ENCODE results near the gene SNAPC3.

The SNAPC3 gene

GRCh38 chr9:15461056-15461455 is 38.4 kb downstream of the SNAPC3 start:
- DNase-seq = no peak
- H3K79me1 ChIP-seq (ENCODE audit: low read length) = no peaks in the 10 kb centered on the region
- H4K12ac ChIP-seq (ENCODE audit: low read depth, low read length) = no peak overlapping the region
- no peak overlapping the region for H4K8ac ChIP-seq (ENCODE audit: low read depth, low read length)
- H2BK120ac ChIP-seq (ENCODE audit: insufficient read depth, low read length, poor library complexity) = no peak overlapping the region
- H2AFZ ChIP-seq (ENCODE audit: insufficient read depth, low read length, poor library complexity) = no peak overlapping the region
- H3K27me3 ChIP-seq (ENCODE audit: insufficient read depth, low read length) = no peaks in the 10 kb centered on the region
- no peak overlapping the region for H3K4me3 ChIP-seq (ENCODE audit: low read depth, low read length)
- no peak overlapping the region for H3K4ac ChIP-seq (ENCODE audit: low read depth, low read length)
- WGBS (ENCODE audit: extremely low coverage, insufficient coverage, insufficient read length) = no CpG with 5 or more reads among the region's 8 CpGs
- no peak overlapping the region for H3K27ac ChIP-seq (ENCODE audit: low read depth, low read length)
- H4K91ac ChIP-seq (ENCODE audit: low read depth, low read length) = no peak overlapping the region
- H3K36me3 ChIP-seq (ENCODE audit: control insufficient read depth in 1 of 2, insufficient read depth in 2 of 2, low read length in 2 of 2) = peaks cover 14 to 15% of the 10 kb centered on the region in 2 experiments
- H2AK5ac ChIP-seq (ENCODE audit: low read length) = no peak overlapping the region
- H3K4me1 ChIP-seq (ENCODE audit: control insufficient read depth in 1 of 2, insufficient read depth in 2 of 2, low read length in 2 of 2) = no peaks in the 10 kb centered on the region
- no peak overlapping the region for H2BK5ac ChIP-seq (ENCODE audit: low read depth, low read length, poor library complexity)
- no peak overlapping the region for H3K14ac ChIP-seq (ENCODE audit: low read length)
- H3K9me3 ChIP-seq (ENCODE audit: insufficient read depth, low read depth, low read length) = no peaks in the 10 kb centered on the region
- no peaks in the 10 kb centered on the region for H3K79me2 ChIP-seq (ENCODE audit: control insufficient read depth, insufficient read depth, low read length, poor library complexity)
- no peak overlapping the region for H3K18ac ChIP-seq (ENCODE audit: low read length)
- no peak overlapping the region for H3K9ac ChIP-seq (ENCODE audit: low read length)
- no peak overlapping the region for H3K4me2 ChIP-seq (ENCODE audit: low read length)
- no peak overlapping the region for H3K23ac ChIP-seq (ENCODE audit: low read length)
- no peak overlapping the region for H2BK12ac ChIP-seq (ENCODE audit: low read length)

GRCh38 chr9:15461601-15462000 is 38.9 kb downstream of the SNAPC3 start:
- H2AK5ac ChIP-seq (ENCODE audit: low read length) = no peak overlapping the region
- no peaks in the 10 kb centered on the region for H3K79me2 ChIP-seq (ENCODE audit: control insufficient read depth, insufficient read depth, low read length, poor library complexity)
- no peak for DNase-seq

GRCh38 chr9:15468145-15468544 is 45.5 kb downstream of the SNAPC3 start:
- H3K14ac ChIP-seq (ENCODE audit: low read length) = no peak overlapping the region
- H2AFZ ChIP-seq (ENCODE audit: insufficient read depth, low read length, poor library complexity) = no peak overlapping the region
- no peak overlapping the region for H3K4me2 ChIP-seq (ENCODE audit: low read length)
- H3K36me3 ChIP-seq (ENCODE audit: control insufficient read depth in 1 of 2, insufficient read depth in 2 of 2, low read length in 2 of 2) = peaks cover 5 to 7% of the 10 kb centered on the region in 2 experiments
- H2BK5ac ChIP-seq (ENCODE audit: low read depth, low read length, poor library complexity) = no peak overlapping the region
- H2BK120ac ChIP-seq (ENCODE audit: insufficient read depth, low read length, poor library complexity) = no peak overlapping the region
- H3K27ac ChIP-seq (ENCODE audit: low read depth, low read length) = no peak overlapping the region
- no peak overlapping the region for H4K8ac ChIP-seq (ENCODE audit: low read depth, low read length)
- no peak overlapping the region for H2AK5ac ChIP-seq (ENCODE audit: low read length)
- H3K79me1 ChIP-seq (ENCODE audit: low read length) = no peaks in the 10 kb centered on the region
- no peaks in the 10 kb centered on the region for H3K27me3 ChIP-seq (ENCODE audit: insufficient read depth, low read length)
- no peak overlapping the region for H3K9ac ChIP-seq (ENCODE audit: low read length)
- H3K79me2 ChIP-seq (ENCODE audit: control insufficient read depth, insufficient read depth, low read length, poor library complexity) = no peaks in the 10 kb centered on the region
- no peak for DNase-seq
- no peak overlapping the region for H4K91ac ChIP-seq (ENCODE audit: low read depth, low read length)
- H3K9me3 ChIP-seq (ENCODE audit: insufficient read depth, low read depth, low read length) = no peaks in the 10 kb centered on the region
- no peak overlapping the region for H3K23ac ChIP-seq (ENCODE audit: low read length)
- no peaks in the 10 kb centered on the region for H3K4me1 ChIP-seq (ENCODE audit: control insufficient read depth in 1 of 2, insufficient read depth in 2 of 2, low read length in 2 of 2)
- H3K4ac ChIP-seq (ENCODE audit: low read depth, low read length) = no peak overlapping the region
- no peak overlapping the region for H3K4me3 ChIP-seq (ENCODE audit: low read depth, low read length)
- no peak overlapping the region for H3K18ac ChIP-seq (ENCODE audit: low read length)
- H2BK12ac ChIP-seq (ENCODE audit: low read length) = no peak overlapping the region
- no CpG with 5 or more reads among the region's 3 CpGs for WGBS (ENCODE audit: extremely low coverage, insufficient coverage, insufficient read length)
- no peak overlapping the region for H4K12ac ChIP-seq (ENCODE audit: low read depth, low read length)

More at GRCh38 chr9:15461601-15462000, 38.9 kb downstream of the SNAPC3 start:
- Histone ChIP-seq H3K9ac (ENCODE audit: low read length) (no peak overlapping the region), H3K79me1 (ENCODE audit: low read length) (no peaks in the 10 kb centered on the region), H3K14ac (ENCODE audit: low read length) (no peak overlapping the region), H4K8ac (ENCODE audit: low read depth, low read length) (no peak overlapping the region), H3K18ac (ENCODE audit: low read length) (no peak overlapping the region), H3K36me3 (ENCODE audit: control insufficient read depth in 1 of 2, insufficient read depth in 2 of 2, low read length in 2 of 2) (peaks cover 13 to 16% of the 10 kb centered on the region in 2 experiments), H3K4me2 (ENCODE audit: low read length) (no peak overlapping the region), H4K91ac (ENCODE audit: low read depth, low read length) (no peak overlapping the region), H2BK5ac (ENCODE audit: low read depth, low read length, poor library complexity) (no peak overlapping the region), H2AFZ (ENCODE audit: insufficient read depth, low read length, poor library complexity) (no peak overlapping the region), H2BK120ac (ENCODE audit: insufficient read depth, low read length, poor library complexity) (no peak overlapping the region), H3K23ac (ENCODE audit: low read length) (no peak overlapping the region), H3K27ac (ENCODE audit: low read depth, low read length) (no peak overlapping the region), H3K4me1 (ENCODE audit: control insufficient read depth in 1 of 2, insufficient read depth in 2 of 2, low read length in 2 of 2) (no peaks in the 10 kb centered on the region), H2BK12ac (ENCODE audit: low read length) (no peak overlapping the region), H3K27me3 (ENCODE audit: insufficient read depth, low read length) (no peaks in the 10 kb centered on the region), H3K4ac (ENCODE audit: low read depth, low read length) (no peak overlapping the region), H4K12ac (ENCODE audit: low read depth, low read length) (no peak overlapping the region), H3K4me3 (ENCODE audit: low read depth, low read length) (no peak overlapping the region), H3K9me3 (ENCODE audit: insufficient read depth, low read depth, low read length) (no peaks in the 10 kb centered on the region)
- no CpG with 5 or more reads among the region's 2 CpGs for WGBS (ENCODE audit: extremely low coverage, insufficient coverage, insufficient read length)

GRCh38 chr9:15469406-15469805 is 46.7 kb downstream of the SNAPC3 start:
- H4K12ac ChIP-seq (ENCODE audit: low read depth, low read length) = no peak overlapping the region
- no peak overlapping the region for H2AK5ac ChIP-seq (ENCODE audit: low read length)
- H3K27me3 ChIP-seq (ENCODE audit: insufficient read depth, low read length) = no peaks in the 10 kb centered on the region
- H4K91ac ChIP-seq (ENCODE audit: low read depth, low read length) = no peak overlapping the region
- no peak for DNase-seq
- no peaks in the 10 kb centered on the region for H3K79me2 ChIP-seq (ENCODE audit: control insufficient read depth, insufficient read depth, low read length, poor library complexity)
- H3K4me1 ChIP-seq (ENCODE audit: control insufficient read depth in 1 of 2, insufficient read depth in 2 of 2, low read length in 2 of 2) = no peaks in the 10 kb centered on the region
- H3K4me3 ChIP-seq (ENCODE audit: low read depth, low read length) = no peak overlapping the region
- H3K18ac ChIP-seq (ENCODE audit: low read length) = no peak overlapping the region
- peaks cover 5 to 8% of the 10 kb centered on the region in 2 experiments for H3K36me3 ChIP-seq (ENCODE audit: control insufficient read depth in 1 of 2, insufficient read depth in 2 of 2, low read length in 2 of 2)
- H3K23ac ChIP-seq (ENCODE audit: low read length) = no peak overlapping the region
- no peaks in the 10 kb centered on the region for H3K9me3 ChIP-seq (ENCODE audit: insufficient read depth, low read depth, low read length)
- H3K9ac ChIP-seq (ENCODE audit: low read length) = no peak overlapping the region
- H3K79me1 ChIP-seq (ENCODE audit: low read length) = no peaks in the 10 kb centered on the region
- no peak overlapping the region for H3K4ac ChIP-seq (ENCODE audit: low read depth, low read length)
- no CpG with 5 or more reads among the region's 1 CpG for WGBS (ENCODE audit: extremely low coverage, insufficient coverage, insufficient read length)
- H3K27ac ChIP-seq (ENCODE audit: low read depth, low read length) = no peak overlapping the region
- H3K14ac ChIP-seq (ENCODE audit: low read length) = no peak overlapping the region
- H2AFZ ChIP-seq (ENCODE audit: insufficient read depth, low read length, poor library complexity) = no peak overlapping the region
- H2BK120ac ChIP-seq (ENCODE audit: insufficient read depth, low read length, poor library complexity) = no peak overlapping the region
- H3K4me2 ChIP-seq (ENCODE audit: low read length) = no peak overlapping the region
- no peak overlapping the region for H2BK5ac ChIP-seq (ENCODE audit: low read depth, low read length, poor library complexity)
- H2BK12ac ChIP-seq (ENCODE audit: low read length) = no peak overlapping the region
- no peak overlapping the region for H4K8ac ChIP-seq (ENCODE audit: low read depth, low read length)
